HCT116 (cell line): ENCODE data around the gene TEX29. TPM values are rescaled to one million over a fixed set of nuclear protein-coding genes. Genes with fewer than 3 reads are reported as not detected.

Experiments
- ATAC-seq: fragments of 200-7000 bp; cut with Tn5 transposase; 2 replicates; pipeline ENCODE4 v1.9.1; 2020; ENCODE audit warnings: mild to moderate bottlenecking, moderate library complexity
- BruUV-seq: library from RNA; stranded (reverse); fragments of 400-500 nt; replicated peaks from 2 replicates; lab custom pipeline; 2021; lab: Mats Ljungman, UMichigan
- CTCF ChIA-PET: fragments of 300-600 bp; sonication (Branson Sonifier 250); formaldehyde crosslinking; loops from one replicate; lab custom pipeline; 2021; ENCODE audit warnings: antibody characterized with exemption; lab: Charles Lee
- POLR2A ChIA-PET: fragments of 300-600, 350-600 bp; sonication (Branson Sonifier 250); formaldehyde crosslinking; loops from one replicate; lab custom pipeline; 2021; ENCODE audit warnings: antibody characterized with exemption; lab: Charles Lee
- RAD21 ChIA-PET, 2 experiments: fragments of 300-600 bp; sonication (Branson Sonifier 250); formaldehyde crosslinking; loops; one replicate each; lab custom pipeline; 2023; ENCODE audit warnings: low total read pairs in 2 of 2; ENCODE audit not compliant: uncharacterized antibody in 2 of 2, unreplicated experiment in 2 of 2, low non-redundant PET in 1 of 2; lab: Charles Lee
- DNase-seq: peaks from one replicate; pipeline ENCODE4 v3.0.0-alpha.2; 2010; ENCODE audit warnings: low read depth, low spot score
- H2AFZ ChIP-seq: fragments of 200-600 bp; shearing (Covaris generic), sonication (generic); 2 replicates; pipeline ENCODE4 v1.6.1; 2017; ENCODE audit warnings: low read depth, mixed run types, mixed read lengths, antibody characterized with exemption, low read length; ENCODE audit not compliant: poor library complexity, severe bottlenecking
- H3K27ac ChIP-seq: 2 replicates; pipeline ENCODE4 v1.5.1; 2012; ENCODE audit warnings: low read depth, low read length
- H3K27me3 ChIP-seq: fragments of 200-600 bp; sonication (generic); 2 replicates; pipeline ENCODE4 v1.6.1; 2016; ENCODE audit warnings: mixed run types, low read length, mixed read lengths; ENCODE audit not compliant: insufficient read depth
- H3K36me3 ChIP-seq, 2 experiments: fragments of 200-500 bp in 1 of 2; fragments of 200-600 bp in 1 of 2; sonication (Bioruptor generic) in 1 of 2; sonication (generic) in 1 of 2; 2 replicates each; pipeline versions ENCODE4 v1.5.1 to v1.6.1; 2014 to 2016; ENCODE audit warnings: low read length in 2 of 2, inconsistent platforms in 1 of 2, mixed read lengths in 1 of 2, mixed run types in 1 of 2; ENCODE audit not compliant: insufficient read depth in 2 of 2, control insufficient read depth in 1 of 2
- H3K4me1 ChIP-seq, 2 experiments: fragments of 200-600 bp in 1 of 2; sonication (generic) in 1 of 2; 2 replicates each; pipeline versions ENCODE4 v1.5.1 to v1.6.1; 2012 to 2017; ENCODE audit warnings: low read length in 2 of 2, inconsistent platforms in 1 of 2, mild to moderate bottlenecking in 1 of 2, mixed read lengths in 1 of 2, mixed run types in 1 of 2, moderate library complexity in 1 of 2; ENCODE audit not compliant: insufficient read depth in 2 of 2, control insufficient read depth in 1 of 2
- H3K4me2 ChIP-seq: fragments of 200-600 bp; sonication (generic); 2 replicates; pipeline ENCODE4 v1.6.1; 2017; ENCODE audit warnings: mixed run types, low read length, mixed read lengths
- H3K4me3 ChIP-seq, 2 experiments: fragments of 200-600 bp in 1 of 2; sonication (generic) in 1 of 2; replicated peaks in 1 of 2; 2 replicates each; pipeline ENCODE4 v1.5.1; 2011 to 2016; ENCODE audit warnings: low read length in 2 of 2, control low read depth in 1 of 2, low read depth in 1 of 2, mild to moderate bottlenecking in 1 of 2, mixed read lengths in 1 of 2, mixed run types in 1 of 2
- H3K79me2 ChIP-seq: fragments of 200-600 bp; sonication (generic); 2 replicates; pipeline ENCODE4 v1.6.1; 2017; ENCODE audit warnings: mild to moderate bottlenecking, mixed run types, low read length, moderate library complexity, mixed read lengths; ENCODE audit not compliant: insufficient read depth
- H3K9ac ChIP-seq: fragments of 200-600 bp; sonication (generic); 2 replicates; pipeline ENCODE4 v1.6.1; 2016; ENCODE audit warnings: low read length, mixed read lengths
- H3K9me2 ChIP-seq: fragments of 200-600 bp; sonication (generic), shearing (Covaris generic); 2 replicates; pipeline ENCODE4 v1.6.1; 2017; ENCODE audit warnings: mixed run types, mild to moderate bottlenecking, moderate library complexity; ENCODE audit not compliant: insufficient read depth
- H3K9me3 ChIP-seq, 2 experiments: fragments of 200-500 bp in 1 of 2; fragments of 200-600 bp in 1 of 2; sonication (Bioruptor generic) in 1 of 2; sonication (generic) in 1 of 2; 2 replicates each; pipeline ENCODE4 v1.6.1; 2014 to 2017; ENCODE audit warnings: low read length in 2 of 2, mixed read lengths in 2 of 2, inconsistent platforms in 1 of 2, low read depth in 1 of 2, mild to moderate bottlenecking in 1 of 2, mixed run types in 1 of 2, moderate library complexity in 1 of 2; ENCODE audit not compliant: control insufficient read depth in 1 of 2, insufficient read depth in 1 of 2
- H4K20me1 ChIP-seq: fragments of 200-600 bp; sonication (generic), shearing (Covaris generic); 2 replicates; pipeline ENCODE4 v1.6.1; 2017; ENCODE audit warnings: mixed run types, mild to moderate bottlenecking, moderate library complexity; ENCODE audit not compliant: insufficient read depth
- CEBPB ChIP-seq: IDR thresholded peaks from 2 replicates; pipeline ENCODE4 v1.6.1; 2012; ENCODE audit warnings: low read depth
- EGR1 ChIP-seq: IDR thresholded peaks from 2 replicates; pipeline ENCODE4 v1.6.1; 2012; ENCODE audit warnings: low read depth
- ELF1 ChIP-seq: IDR thresholded peaks from 2 replicates; pipeline ENCODE4 v1.6.1; 2012; ENCODE audit warnings: low read depth, borderline replicate concordance
- EZH2 ChIP-seq: fragments of 200-600 bp; sonication (generic); IDR thresholded peaks from 2 replicates; pipeline ENCODE4 v1.6.1; 2017; ENCODE audit warnings: antibody characterized with exemption, mixed run types
- FOSL1 ChIP-seq: IDR thresholded peaks from 2 replicates; pipeline ENCODE4 v1.6.1; 2012; ENCODE audit warnings: low read depth
- JUND ChIP-seq: IDR thresholded peaks from 2 replicates; pipeline ENCODE4 v1.6.1; 2012
- POLR2A ChIP-seq: IDR thresholded peaks from 2 replicates; pipeline ENCODE4 v1.7.0; 2011; ENCODE audit warnings: borderline replicate concordance; ENCODE audit not compliant: insufficient read depth, insufficient read length; ENCODE audit errors: extremely low read depth
- POLR2AphosphoS5 ChIP-seq: IDR thresholded peaks from 2 replicates; pipeline ENCODE4 v1.6.1; 2011; ENCODE audit warnings: mild to moderate bottlenecking, low read depth, low read length, moderate library complexity
- SP1 ChIP-seq: IDR thresholded peaks from 2 replicates; pipeline ENCODE4 v1.6.1; 2012; ENCODE audit warnings: low read depth
- TCF7L2 ChIP-seq: IDR thresholded peaks from 2 replicates; pipeline ENCODE4 v1.7.0; 2011; ENCODE audit warnings: borderline replicate concordance, inconsistent platforms; ENCODE audit not compliant: insufficient read depth, insufficient read length; ENCODE audit errors: extremely low read depth
- YY1 ChIP-seq: IDR thresholded peaks from 2 replicates; pipeline ENCODE4 v1.6.1; 2011; ENCODE audit warnings: low read length, low read depth, moderate library complexity, mild to moderate bottlenecking; ENCODE audit not compliant: insufficient replicate concordance; ENCODE audit errors: extremely low read depth
- ZFX ChIP-seq: fragments of 450-650 bp; IDR thresholded peaks from 2 replicates; pipeline ENCODE4 v1.6.1; 2017
- ZNF274 ChIP-seq: fragments of 200-500 bp; sonication (Bioruptor generic); IDR thresholded peaks from 2 replicates; pipeline ENCODE4 v1.6.1; 2014; ENCODE audit warnings: mild to moderate bottlenecking, low read depth, low read length, inconsistent platforms
- intact Hi-C: fragments of 100-400 bp; cut with micrococcal nuclease; formaldehyde crosslinking; loops from 2 replicates; pipeline ENCODE4 v1.10.0; 2022
- total RNA-seq: library from RNA; stranded (reverse); gene quantifications from one replicate; pipeline ENCODE4 v1.2.1, GENCODE V29; 2021; ENCODE audit not compliant: unreplicated experiment
- TF ChIP-seq, protein P1 (sequence below): IDR thresholded peaks from 2 replicates; pipeline ENCODE4 v1.6.1; 2012; ENCODE audit warnings: low read depth
- TF ChIP-seq, protein P2 (sequence below), 3 experiments: fragments of 200-600 bp in 1 of 3; sonication (generic) in 1 of 3; IDR thresholded peaks in 2 of 3; conservative IDR thresholded peaks in 1 of 3; 2 replicates each; pipeline ENCODE4 v1.5.1; 2012 to 2017; ENCODE audit warnings: low read depth in 2 of 3, low read length in 2 of 3, antibody characterized with exemption in 1 of 3, borderline replicate concordance in 1 of 3, control low read depth in 1 of 3, mild to moderate bottlenecking in 1 of 3, mixed read lengths in 1 of 3, mixed run types in 1 of 3, moderate library complexity in 1 of 3; ENCODE audit not compliant: insufficient read depth in 1 of 3

The TEX29 gene
- total RNA-seq, 1 experiment from 2014 or later = not detected

DNA sequence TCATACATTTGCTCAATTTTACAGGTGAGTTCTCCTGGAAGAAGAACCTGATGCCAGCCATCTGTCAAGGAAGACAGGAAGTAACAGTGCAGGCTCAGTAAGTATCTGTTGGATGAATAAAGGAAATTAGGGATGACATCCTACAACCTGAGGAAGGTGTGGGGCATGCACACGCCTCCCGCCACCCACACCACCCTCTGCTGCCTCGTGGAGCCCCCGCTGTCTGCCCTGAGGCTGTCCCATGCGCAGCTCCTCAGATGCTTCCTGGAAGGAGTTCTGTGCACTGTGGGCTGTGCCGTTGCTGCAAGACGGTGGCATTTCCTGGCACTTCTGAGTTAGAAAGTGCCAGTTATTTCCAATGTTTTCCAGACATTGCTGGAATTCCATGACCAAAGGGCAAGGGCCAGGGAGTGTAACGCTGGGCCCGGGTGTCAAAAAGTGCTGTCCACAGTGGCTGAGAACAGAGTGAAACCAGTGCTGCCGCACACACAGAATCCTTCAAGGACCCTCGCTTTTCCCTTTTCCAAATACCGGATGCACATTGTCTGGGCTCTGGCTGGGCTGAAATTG lies 4.2 kb upstream of the TEX29 start:
- no peaks in the 10 kb centered on the region for H3K79me2 ChIP-seq
- H3K9ac ChIP-seq = no peak overlapping the region
- no peaks in the 10 kb centered on the region; a peak in 2 of 4 replicates for H3K9me3 ChIP-seq
- intact Hi-C loops = loop anchor here (10.0 kb wide), 1 partner anchor 61 kb away; no protein-coding TSS in a partner anchor
- H3K4me3 ChIP-seq = no peak overlapping the region
- no peaks in the 10 kb centered on the region for H3K9me2 ChIP-seq
- CTCF ChIA-PET = no interaction called here
- H3K27ac ChIP-seq = no peak overlapping the region
- POLR2A ChIA-PET = no interaction called here
- no peak for ATAC-seq
- RAD21 ChIA-PET = no interaction called here
- TF ChIP-seq ZFX (no peak), POLR2A (no peak), POLR2AphosphoS5 (no peak), SP1 (no peak)
- no peak overlapping the region for H3K4me2 ChIP-seq
- DNase-seq = no peak
- no peaks in the 10 kb centered on the region for H3K36me3 ChIP-seq
- H4K20me1 ChIP-seq = no peaks in the 10 kb centered on the region
- no TSS peak for BruUV-seq
- H3K27me3 ChIP-seq = no peaks in the 10 kb centered on the region
- H2AFZ ChIP-seq = no peak overlapping the region
- H3K4me1 ChIP-seq = no peaks in the 10 kb centered on the region

DNA sequence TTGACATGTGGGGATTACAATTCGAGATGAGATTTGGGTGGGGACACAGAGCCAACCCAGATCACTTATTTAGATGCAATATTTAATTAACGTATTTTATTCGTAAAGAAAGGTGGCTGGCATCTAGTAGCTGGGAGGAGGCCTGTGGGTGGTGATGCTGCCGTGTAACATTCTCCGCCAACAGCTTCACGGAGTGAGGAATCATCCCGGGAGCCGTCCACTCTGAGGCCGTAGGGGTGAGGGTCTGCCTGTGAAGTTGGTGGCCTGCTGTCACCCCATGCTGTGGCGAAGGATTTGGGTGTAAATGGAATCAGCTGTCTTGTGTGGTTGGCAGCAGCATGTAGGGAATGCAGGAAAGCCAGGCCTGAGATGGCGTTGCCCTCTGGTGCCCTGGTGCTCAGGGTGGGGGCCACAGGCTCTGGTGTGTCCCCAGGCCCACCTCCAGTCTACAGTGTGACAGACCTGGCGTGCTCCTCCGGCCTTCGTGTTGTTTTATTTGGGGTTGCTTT lies 3.3 kb upstream of the TEX29 start:
- H3K27me3 ChIP-seq = no peaks in the 10 kb centered on the region
- CTCF ChIA-PET = no interaction called here
- intact Hi-C loops = loop anchor here (10.0 kb wide), 1 partner anchor 62 kb away; no protein-coding TSS in a partner anchor
- no peak overlapping the region for H3K9ac ChIP-seq
- no peaks in the 10 kb centered on the region for H3K79me2 ChIP-seq
- H3K27ac ChIP-seq = no peak overlapping the region
- no peaks in the 10 kb centered on the region for H3K9me2 ChIP-seq
- DNase-seq (no peak), ATAC-seq (no peak)
- H3K4me2 ChIP-seq = no peak overlapping the region
- H4K20me1 ChIP-seq = no peaks in the 10 kb centered on the region
- BruUV-seq = no TSS peak
- H3K36me3 ChIP-seq = no peaks in the 10 kb centered on the region
- no peak overlapping the region for H3K4me3 ChIP-seq
- POLR2A ChIA-PET = no interaction called here
- H3K9me3 ChIP-seq = no peaks in the 10 kb centered on the region; a peak in 2 of 4 replicates
- RAD21 ChIA-PET = no interaction called here
- no peak overlapping the region for H2AFZ ChIP-seq
- H3K4me1 ChIP-seq = no peaks in the 10 kb centered on the region
- TF ChIP-seq JUND (no peak), EGR1 (no peak), FOSL1 (no peak), TCF7L2 (no peak), YY1 (no peak), ZFX (no peak), ZNF274 (no peak), EZH2 (no peak), CEBPB (no peak), POLR2A (no peak), ELF1 (no peak)
- TF ChIP-seq, protein P1, sequence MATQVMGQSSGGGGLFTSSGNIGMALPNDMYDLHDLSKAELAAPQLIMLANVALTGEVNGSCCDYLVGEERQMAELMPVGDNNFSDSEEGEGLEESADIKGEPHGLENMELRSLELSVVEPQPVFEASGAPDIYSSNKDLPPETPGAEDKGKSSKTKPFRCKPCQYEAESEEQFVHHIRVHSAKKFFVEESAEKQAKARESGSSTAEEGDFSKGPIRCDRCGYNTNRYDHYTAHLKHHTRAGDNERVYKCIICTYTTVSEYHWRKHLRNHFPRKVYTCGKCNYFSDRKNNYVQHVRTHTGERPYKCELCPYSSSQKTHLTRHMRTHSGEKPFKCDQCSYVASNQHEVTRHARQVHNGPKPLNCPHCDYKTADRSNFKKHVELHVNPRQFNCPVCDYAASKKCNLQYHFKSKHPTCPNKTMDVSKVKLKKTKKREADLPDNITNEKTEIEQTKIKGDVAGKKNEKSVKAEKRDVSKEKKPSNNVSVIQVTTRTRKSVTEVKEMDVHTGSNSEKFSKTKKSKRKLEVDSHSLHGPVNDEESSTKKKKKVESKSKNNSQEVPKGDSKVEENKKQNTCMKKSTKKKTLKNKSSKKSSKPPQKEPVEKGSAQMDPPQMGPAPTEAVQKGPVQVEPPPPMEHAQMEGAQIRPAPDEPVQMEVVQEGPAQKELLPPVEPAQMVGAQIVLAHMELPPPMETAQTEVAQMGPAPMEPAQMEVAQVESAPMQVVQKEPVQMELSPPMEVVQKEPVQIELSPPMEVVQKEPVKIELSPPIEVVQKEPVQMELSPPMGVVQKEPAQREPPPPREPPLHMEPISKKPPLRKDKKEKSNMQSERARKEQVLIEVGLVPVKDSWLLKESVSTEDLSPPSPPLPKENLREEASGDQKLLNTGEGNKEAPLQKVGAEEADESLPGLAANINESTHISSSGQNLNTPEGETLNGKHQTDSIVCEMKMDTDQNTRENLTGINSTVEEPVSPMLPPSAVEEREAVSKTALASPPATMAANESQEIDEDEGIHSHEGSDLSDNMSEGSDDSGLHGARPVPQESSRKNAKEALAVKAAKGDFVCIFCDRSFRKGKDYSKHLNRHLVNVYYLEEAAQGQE = no peak
- TF ChIP-seq, protein P2, sequence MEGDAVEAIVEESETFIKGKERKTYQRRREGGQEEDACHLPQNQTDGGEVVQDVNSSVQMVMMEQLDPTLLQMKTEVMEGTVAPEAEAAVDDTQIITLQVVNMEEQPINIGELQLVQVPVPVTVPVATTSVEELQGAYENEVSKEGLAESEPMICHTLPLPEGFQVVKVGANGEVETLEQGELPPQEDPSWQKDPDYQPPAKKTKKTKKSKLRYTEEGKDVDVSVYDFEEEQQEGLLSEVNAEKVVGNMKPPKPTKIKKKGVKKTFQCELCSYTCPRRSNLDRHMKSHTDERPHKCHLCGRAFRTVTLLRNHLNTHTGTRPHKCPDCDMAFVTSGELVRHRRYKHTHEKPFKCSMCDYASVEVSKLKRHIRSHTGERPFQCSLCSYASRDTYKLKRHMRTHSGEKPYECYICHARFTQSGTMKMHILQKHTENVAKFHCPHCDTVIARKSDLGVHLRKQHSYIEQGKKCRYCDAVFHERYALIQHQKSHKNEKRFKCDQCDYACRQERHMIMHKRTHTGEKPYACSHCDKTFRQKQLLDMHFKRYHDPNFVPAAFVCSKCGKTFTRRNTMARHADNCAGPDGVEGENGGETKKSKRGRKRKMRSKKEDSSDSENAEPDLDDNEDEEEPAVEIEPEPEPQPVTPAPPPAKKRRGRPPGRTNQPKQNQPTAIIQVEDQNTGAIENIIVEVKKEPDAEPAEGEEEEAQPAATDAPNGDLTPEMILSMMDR (IDR thresholded peaks at IDR 0.05 in 2 of 3, conservative IDR thresholded peaks at IDR 0.05 in 1 of 3; ENCODE audit: borderline replicate concordance in 1 of 3, insufficient read depth in 1 of 3, low read depth in 2 of 3, low read length in 2 of 3) = no peak
